GM18861 (cell line): Measurements from ENCODE around the gene DOCK4.

Source experiments
- ATAC-seq: cut with Tn5 transposase; IDR thresholded peaks from one replicate; pipeline ENCODE4 v1.9.1; 2021; ENCODE audit not compliant: unreplicated experiment

Gene DOCK4

DNA sequence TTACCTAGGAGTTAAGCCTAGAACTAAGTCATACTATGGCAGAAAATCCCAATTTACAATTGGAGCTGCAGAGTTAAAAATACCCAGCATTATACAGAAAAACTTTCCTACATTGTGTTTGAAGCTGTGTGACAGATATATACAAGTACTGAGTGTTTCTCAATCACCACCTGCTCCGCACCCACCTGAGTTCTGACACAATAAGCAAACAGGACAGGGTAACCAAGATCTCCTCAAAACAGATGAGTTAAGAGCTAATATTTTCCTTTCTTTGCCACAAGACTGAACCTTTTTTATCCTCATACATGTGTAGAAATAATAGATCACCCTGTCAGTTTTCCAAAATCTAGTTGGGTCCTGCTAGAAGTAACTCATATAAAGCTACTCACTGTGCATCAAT lies 186.3 kb downstream of the DOCK4 start:
- ATAC-seq = no peak

GRCh38 chr7:112018305-112019030 lies 187.7 kb downstream of the DOCK4 start:
- no peak for ATAC-seq

DNA sequence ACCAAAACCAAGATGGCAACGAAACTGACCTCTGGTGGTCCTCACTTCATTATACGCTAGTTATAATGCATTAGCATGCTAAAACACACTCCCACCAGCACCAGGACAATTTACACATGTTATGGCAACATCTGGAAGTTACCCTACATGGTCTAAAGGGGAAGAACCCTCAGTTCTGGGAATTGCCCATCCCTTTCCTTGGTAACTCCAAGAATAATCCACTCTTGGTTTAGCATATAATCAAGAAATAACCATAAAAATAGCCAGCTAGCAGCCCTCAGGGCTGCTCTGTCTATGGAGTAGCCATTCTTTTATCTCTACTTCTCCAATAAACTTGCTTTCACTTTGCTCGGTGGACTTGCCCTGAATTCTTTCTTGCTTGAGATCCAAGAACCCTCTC lies 191.1 kb downstream of the DOCK4 start:
- no peak for ATAC-seq

DNA sequence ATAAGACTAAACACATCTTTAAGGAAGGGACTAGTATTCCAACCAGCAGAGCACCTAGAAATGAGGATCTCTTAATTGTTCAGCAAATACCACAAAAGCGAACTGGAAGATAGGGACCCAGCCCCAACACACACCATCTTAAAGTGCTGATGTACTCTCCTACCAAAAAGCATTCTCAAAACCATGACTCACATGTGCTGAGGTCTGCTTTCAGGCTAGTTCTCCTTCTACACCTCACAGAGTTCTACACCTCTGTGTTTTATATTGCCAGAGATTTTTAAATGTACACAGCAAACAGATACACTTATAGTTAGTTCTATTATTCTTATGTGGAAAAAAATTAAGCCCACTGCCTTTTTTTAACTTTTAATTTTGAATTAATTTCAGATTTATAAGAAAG lies 191.9 kb downstream of the DOCK4 start:
- ATAC-seq = no peak

DNA sequence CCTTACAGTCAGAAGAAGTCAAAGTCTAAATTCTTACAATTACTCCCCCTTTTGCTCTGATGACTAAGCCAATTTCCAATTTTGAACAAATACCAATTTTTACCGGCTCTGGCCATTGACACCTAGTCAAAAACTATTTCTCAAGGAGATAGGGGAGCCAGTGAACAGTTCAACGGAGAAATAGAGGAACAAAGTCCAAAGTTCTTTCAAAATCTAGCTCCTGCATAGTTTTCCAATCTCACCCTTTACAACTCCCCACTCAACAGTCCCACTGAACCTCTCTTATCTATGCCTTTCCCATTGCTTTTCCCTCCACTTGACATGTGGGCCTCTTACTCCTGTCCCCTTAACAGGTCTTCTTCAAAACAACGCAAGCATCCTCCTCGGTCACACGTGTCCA lies 192.9 kb downstream of the DOCK4 start:
- ATAC-seq = no peak

DNA sequence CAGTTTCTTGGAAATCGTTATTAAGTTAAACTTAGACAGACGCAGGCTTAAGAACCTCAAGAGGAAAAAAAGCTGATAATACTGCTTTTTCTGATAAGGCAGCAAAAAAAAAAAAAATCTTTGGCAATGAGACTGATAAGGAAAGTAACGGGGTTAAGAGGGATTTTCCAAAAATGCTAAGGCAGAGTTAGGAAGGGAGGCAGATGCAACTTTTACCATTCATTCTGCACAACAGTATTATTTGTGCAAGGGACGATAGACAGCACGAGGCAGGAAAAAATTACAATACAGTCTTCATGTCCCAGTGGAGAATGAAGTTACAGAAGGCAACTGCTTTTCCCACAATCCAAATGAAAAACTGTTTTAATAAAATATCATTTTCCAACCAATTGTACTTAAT lies 194.0 kb downstream of the DOCK4 start:
- no peak for ATAC-seq

- ATAC-seq = no peak
Measured at GRCh38 chr7:112010994-112011393, 195.2 kb downstream of the DOCK4 start.

DNA sequence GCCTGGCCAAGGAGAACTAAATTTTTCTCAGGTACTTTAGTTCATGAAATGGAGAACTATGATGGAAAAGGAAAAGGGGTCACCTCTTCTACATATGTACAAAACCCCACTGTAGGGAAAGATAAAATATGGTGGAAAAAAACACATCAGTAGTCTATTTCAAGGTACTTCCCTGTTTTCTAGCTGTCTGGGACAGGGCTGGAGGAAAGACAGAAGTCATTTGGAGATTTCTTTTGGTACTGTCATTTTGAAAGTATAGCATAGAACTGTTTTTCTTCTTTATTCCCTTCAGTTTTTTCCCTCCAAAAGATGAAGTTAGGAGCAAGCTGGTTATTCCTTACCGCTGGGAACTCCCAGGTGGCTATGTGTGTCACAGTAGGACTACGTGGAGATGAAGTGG lies 196.1 kb downstream of the DOCK4 start:
- ATAC-seq = no peak

DNA sequence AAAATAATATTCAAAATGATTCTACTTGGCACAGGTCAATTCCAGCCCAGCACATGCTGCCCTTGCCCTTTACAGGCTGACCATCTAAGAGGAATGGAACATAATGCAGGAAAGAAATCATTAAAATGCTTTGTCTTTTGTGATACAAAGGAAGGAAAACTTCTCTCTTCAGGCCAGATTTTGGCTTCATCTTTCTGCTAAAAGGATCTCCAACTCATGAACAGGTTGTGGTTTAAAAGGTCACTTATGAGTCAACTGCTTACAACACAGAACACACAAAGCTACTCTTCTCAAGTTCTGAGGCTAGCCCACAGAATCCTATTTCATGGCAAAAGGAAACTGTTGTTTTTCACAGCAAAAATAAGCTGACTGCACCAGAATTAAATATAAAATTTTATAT lies 197.1 kb downstream of the DOCK4 start:
- ATAC-seq = peak; percentile 74

GRCh38 chr7:112007185-112007584 lies 199.0 kb downstream of the DOCK4 start:
- no peak for ATAC-seq

DNA sequence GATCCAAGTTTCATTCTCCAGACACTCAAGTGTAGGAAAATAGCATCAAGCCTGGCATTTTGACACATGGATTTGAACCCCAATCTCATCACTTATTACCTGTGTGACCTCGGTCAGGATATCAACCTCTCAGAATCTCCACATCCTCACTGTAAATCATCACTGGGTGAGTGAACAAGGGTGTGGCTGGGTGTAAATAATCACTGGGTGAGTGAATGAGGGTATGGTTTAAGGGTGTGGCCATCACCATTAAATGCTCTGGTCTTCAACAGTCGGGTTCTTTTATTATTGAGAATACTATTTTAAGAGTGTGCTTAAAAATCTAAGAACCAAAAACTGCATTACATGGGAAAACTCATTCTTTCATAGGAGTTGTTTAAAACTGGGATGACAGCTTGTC lies 200.1 kb downstream of the DOCK4 start:
- no peak for ATAC-seq

GRCh38 chr7:112005205-112005775 lies 200.9 kb downstream of the DOCK4 start:
- ATAC-seq = no peak

DNA sequence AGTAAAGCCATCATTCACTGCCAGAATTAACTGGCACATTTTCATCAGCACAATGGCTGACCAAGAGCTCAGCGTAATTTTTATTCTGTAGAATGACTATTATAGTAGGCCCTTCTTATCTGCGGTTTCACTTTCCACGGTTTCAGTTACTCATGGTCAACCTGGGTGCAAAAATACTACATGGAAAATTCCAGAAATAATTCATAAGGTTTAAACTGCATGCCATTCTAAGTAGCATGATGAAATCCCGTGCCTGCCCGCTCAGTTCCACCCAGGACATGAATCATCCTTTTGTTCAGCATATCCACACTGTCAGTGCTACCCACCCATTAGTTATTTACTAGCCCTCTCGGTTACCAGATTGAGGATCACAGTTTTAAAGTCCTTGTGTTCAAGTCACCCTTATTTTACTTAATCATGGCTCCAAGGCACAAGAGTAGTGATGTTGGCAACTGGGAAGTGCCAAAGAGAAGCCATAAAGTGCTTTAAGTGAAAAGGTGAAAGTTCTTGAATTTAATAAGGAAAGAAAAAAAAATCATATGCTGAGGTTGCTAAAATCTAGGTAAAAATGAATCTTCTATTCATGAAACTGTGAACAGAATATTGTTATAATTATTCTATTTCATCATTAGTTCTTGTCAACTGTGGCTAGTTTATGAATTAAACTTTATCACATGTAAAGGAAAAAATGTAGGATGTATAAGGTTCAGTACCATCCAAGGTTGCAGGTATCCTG lies 204.9 kb downstream of the DOCK4 start:
- ATAC-seq = no peak

- no peak for ATAC-seq
Measured at GRCh38 chr7:111998326-111998725, 207.9 kb downstream of the DOCK4 start.

DNA sequence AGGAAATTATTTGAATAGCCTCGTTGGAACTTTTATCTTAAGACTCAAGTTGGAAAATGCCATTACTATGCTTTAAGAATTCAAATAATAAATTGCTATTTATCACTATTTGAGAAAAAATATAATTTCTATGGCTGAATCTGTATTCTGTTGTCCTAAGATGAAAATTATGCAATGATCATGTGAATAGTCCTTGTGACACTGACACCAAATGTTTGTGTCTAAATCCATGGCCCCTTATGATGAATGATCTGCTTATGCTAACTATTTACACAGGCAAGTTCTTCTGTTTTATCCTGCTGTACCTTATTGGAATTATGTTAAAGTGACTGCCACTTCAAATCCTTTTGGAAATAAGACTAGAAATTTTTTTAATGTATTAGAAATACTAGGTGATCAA lies 208.7 kb downstream of the DOCK4 start:
- ATAC-seq = no peak

DNA sequence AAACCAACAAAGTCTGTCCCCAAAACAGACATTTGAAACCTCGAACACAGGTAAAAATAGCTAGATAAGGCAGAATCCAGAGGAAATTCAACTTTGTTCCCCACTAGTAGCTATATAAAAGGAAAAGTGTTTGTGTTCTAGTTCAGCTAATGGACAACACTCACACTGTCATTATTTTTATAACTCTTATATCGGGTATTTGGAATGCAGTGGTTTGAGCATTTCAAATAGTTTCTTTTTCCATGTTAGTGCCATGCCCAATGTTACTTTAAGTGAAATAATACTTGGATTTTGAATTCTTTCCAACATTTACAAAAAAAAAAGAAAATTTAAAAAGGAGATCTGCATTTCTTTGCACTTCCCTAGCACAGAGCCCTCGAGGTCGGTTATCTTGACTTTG lies 213.6 kb downstream of the DOCK4 start:
- ATAC-seq = no peak

DNA sequence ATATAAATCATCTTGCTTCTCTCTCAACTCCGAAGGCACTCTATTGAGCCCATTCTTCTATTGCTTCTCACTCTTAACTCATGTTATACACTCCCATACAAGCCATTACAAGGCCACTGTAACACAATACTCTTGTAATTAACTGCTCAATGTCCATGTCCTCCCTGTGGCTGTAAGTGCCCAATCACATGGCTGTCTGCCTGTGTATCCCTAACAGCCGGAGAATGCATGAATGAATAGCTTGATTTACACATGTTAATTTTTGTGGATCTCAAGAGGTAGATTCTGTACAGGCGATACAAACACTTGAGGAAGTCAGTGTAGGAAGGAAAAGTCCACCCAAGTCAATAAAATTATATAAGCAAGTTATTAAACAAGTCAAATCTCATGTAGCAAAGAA lies 215.6 kb downstream of the DOCK4 start:
- no peak for ATAC-seq

- no peak for ATAC-seq
Measured at GRCh38 chr7:111987886-111988285, 218.3 kb downstream of the DOCK4 start.

GRCh38 chr7:111987115-111987826 lies 218.9 kb downstream of the DOCK4 start:
- ATAC-seq = no peak

DNA sequence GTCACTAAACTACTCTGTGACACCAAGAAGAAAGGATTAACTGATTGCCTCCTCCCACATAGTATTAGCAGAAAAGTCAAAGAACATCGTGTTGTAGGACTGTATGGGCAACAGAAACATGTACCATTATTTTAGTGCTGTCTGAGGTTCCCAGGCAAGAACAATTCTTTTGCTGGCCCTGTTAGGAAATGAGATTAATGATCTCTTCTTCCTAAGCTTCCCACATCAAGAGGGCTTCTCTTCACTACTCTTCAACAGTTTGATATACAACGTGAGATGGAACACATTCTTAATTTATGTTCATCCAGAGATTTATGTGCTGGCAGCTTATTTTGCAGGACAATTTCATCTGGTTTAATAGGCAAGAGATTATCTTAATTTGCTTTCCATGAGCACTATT lies 219.6 kb downstream of the DOCK4 start:
- no peak for ATAC-seq

- no peak for ATAC-seq
Measured at GRCh38 chr7:111985798-111986197, 220.4 kb downstream of the DOCK4 start.

- ATAC-seq = no peak
Measured at GRCh38 chr7:111982804-111983203, 223.4 kb downstream of the DOCK4 start.
